ENCODE data around the gene SRRD.

SRRD gene

DNA sequence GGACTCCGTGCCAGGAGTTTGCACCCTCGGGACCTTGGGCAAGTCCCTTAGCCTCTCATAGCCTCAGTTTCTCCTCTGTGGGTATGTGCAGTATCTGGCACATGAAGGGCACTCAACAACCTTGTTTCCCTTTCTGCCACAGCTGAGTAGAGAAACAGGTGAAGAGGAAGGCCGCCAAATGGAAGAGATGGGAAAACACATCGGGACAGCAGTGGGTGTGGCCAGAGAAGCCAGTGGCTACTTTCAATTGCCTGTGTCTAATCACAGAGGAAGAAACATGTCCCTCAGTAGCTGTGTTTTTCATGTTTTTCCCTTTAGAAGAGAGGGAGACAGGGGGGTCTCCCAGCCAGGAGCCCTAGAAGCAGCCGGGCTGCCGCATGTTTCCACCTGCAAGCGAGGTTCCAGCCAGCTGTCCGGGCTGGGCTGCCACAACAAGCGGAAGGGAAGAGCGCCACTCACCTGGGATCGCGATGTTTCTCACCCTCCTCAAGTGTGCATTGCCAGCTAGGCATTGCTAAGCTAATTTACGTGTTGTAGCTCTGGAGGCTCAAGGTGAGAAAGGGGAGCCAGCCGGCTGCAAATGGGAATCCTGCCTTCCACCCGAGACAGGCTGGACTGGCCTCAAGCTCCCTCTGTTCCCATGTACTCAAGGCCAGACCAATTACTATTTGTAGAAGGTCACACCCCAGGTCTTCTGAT, 38.0 kb upstream of the SRRD start:
- no peak overlapping the region for H3K27ac ChIP-seq (ENCODE audit: low read depth, low read length)
- no peak overlapping the region for H2AFZ ChIP-seq (ENCODE audit: low read length, unreplicated experiment)
- no peak overlapping the region for H3K4me3 ChIP-seq (ENCODE audit: low read depth, low read length)
- no peaks in the 10 kb centered on the region for H3K4me1 ChIP-seq (ENCODE audit: control insufficient read depth, insufficient read depth, low read length, unreplicated experiment)
- H3K27me3 ChIP-seq (ENCODE audit: insufficient read depth, low read length), result no peaks in the 10 kb centered on the region
- H3K36me3 ChIP-seq (ENCODE audit: insufficient read depth, low read length), result no peaks in the 10 kb centered on the region
- no peaks in the 10 kb centered on the region for H3K79me2 ChIP-seq (ENCODE audit: control insufficient read depth, insufficient read depth, low read length, unreplicated experiment)

DNA sequence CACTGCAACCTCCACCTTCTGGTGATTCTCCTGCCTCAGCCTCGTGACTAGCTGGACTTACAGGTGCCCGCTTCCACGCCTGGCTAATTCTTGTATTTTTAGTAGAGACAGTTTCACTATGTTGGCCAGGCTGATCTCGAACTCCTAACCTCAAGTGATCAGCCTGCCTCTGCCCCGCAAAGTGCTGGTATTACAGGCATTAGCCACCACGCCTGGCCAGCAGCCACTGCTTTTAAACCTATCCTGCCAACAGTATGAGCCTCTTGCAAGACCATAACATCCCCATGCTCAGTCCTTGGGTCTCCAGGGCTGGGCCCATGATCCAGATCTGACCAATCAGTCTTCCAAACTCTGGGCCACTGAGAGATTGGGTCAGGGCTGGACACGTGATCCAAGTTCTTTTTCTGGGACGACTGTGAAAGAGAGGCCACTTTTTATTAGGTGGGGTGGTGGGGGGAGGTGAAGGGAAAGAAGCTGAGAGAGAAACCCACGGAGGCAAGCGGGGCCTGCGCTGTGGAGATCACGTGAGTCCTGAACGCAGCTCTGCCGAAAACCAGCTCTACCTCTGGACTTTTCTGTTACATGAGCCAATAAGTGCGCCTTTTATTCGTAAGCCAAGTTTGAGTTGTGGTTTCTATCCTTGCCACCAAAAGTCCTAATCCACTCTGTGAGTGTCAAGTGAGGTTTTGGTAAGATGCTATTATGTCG, 36.7 kb upstream of the SRRD start:
- Histone ChIP-seq H2AFZ (ENCODE audit: low read length, unreplicated experiment) (no peak overlapping the region), H3K27ac (ENCODE audit: low read depth, low read length) (no peak overlapping the region), H3K27me3 (ENCODE audit: insufficient read depth, low read length) (no peaks in the 10 kb centered on the region), H3K4me3 (ENCODE audit: low read depth, low read length) (no peak overlapping the region), H3K36me3 (ENCODE audit: insufficient read depth, low read length) (no peaks in the 10 kb centered on the region), H3K4me1 (ENCODE audit: control insufficient read depth, insufficient read depth, low read length, unreplicated experiment) (no peaks in the 10 kb centered on the region), H3K79me2 (ENCODE audit: control insufficient read depth, insufficient read depth, low read length, unreplicated experiment) (no peaks in the 10 kb centered on the region)

DNA sequence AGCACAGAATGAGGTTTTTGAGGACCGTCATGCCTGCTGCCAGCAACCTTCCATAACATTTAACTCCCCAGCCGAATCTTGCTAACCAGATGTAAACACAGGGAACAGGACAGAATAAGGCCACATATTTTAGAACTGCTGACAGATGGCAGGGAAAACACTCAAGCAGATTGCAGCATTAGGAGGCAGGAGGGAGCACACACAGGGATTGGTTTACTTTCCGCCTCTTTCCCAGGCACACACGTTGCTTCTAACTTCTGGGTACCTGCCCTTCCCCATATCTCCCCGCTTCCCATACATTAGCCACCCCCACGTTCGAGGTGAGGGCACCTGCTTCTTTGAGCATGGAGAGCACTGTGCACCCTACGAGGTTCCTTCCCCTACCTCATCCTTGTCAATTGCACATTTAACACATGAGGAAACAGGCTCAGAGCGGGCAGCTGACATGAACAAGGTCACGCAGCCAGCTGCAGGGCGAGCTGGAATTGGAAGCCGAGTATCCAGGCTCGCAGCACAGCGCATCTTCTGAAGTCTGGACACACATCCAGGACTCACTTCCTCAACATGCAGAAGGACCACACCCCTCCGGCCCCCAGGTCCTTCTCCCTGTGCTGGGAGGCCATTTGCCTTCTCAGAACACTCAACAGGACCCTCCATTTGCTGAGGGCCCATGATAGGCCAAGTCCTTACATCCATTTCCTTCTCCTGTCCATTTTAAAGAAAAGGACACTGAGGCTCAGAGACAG, 35.9 kb upstream of the SRRD start:
- Histone ChIP-seq H3K27ac (ENCODE audit: low read depth, low read length) (no peak overlapping the region), H3K79me2 (ENCODE audit: control insufficient read depth, insufficient read depth, low read length, unreplicated experiment) (no peaks in the 10 kb centered on the region), H3K4me3 (ENCODE audit: low read depth, low read length) (no peak overlapping the region), H3K27me3 (ENCODE audit: insufficient read depth, low read length) (no peaks in the 10 kb centered on the region), H3K4me1 (ENCODE audit: control insufficient read depth, insufficient read depth, low read length, unreplicated experiment) (no peaks in the 10 kb centered on the region), H2AFZ (ENCODE audit: low read length, unreplicated experiment) (no peak overlapping the region), H3K36me3 (ENCODE audit: insufficient read depth, low read length) (no peaks in the 10 kb centered on the region)

DNA sequence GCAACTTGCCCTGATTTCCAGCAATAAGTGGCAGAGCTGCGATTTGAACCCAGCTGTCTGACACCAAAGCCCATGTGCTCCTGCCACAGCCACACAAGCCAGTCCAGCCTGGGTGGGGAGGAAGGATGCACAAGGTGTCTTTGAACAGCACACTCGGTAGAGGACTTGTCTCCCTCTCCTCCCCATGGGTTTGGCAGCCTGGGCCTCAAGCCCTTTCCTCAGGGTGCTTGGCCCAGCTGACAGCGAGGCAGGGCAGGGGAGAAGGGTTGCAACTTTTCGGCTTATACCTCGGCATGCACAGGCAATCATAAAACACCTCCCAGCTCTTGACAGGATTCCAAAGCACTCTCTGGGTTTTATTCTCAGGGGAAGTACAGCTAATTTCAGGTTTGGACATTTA, 35.3 kb upstream of the SRRD start:
- H3K4me3 ChIP-seq (ENCODE audit: low read depth, low read length), result no peak overlapping the region
- no peak overlapping the region for H2AFZ ChIP-seq (ENCODE audit: low read length, unreplicated experiment)
- no peaks in the 10 kb centered on the region for H3K36me3 ChIP-seq (ENCODE audit: insufficient read depth, low read length)
- no peak overlapping the region for H3K27ac ChIP-seq (ENCODE audit: low read depth, low read length)
- no peaks in the 10 kb centered on the region for H3K4me1 ChIP-seq (ENCODE audit: control insufficient read depth, insufficient read depth, low read length, unreplicated experiment)
- H3K79me2 ChIP-seq (ENCODE audit: control insufficient read depth, insufficient read depth, low read length, unreplicated experiment), result no peaks in the 10 kb centered on the region
- no peaks in the 10 kb centered on the region for H3K27me3 ChIP-seq (ENCODE audit: insufficient read depth, low read length)

DNA sequence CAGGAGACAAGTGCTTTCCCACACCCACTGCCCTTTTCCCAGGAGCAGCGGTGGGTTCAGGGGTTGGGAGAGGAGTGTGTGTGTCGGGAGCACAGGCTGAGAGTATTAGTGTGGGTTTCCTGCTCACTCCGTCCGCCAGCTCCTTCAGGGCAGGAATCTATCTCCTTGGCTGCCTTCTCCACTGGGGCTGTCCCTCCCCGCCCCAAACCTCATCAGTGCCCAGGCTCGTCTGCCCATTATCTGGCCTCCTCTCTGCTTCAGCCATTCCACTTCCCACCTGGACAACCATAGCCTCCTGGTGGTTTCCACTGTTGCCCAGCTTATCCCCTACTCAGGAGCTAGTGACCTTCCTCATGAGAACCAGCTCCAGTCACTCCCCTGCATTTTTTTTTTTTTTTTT, 34.7 kb upstream of the SRRD start:
- no peaks in the 10 kb centered on the region for H3K27me3 ChIP-seq (ENCODE audit: insufficient read depth, low read length)
- no peaks in the 10 kb centered on the region for H3K4me1 ChIP-seq (ENCODE audit: control insufficient read depth, insufficient read depth, low read length, unreplicated experiment)
- no peak overlapping the region for H2AFZ ChIP-seq (ENCODE audit: low read length, unreplicated experiment)
- H3K79me2 ChIP-seq (ENCODE audit: control insufficient read depth, insufficient read depth, low read length, unreplicated experiment), result no peaks in the 10 kb centered on the region
- no peaks in the 10 kb centered on the region for H3K36me3 ChIP-seq (ENCODE audit: insufficient read depth, low read length)
- H3K4me3 ChIP-seq (ENCODE audit: low read depth, low read length), result no peak overlapping the region
- no peak overlapping the region for H3K27ac ChIP-seq (ENCODE audit: low read depth, low read length)

DNA sequence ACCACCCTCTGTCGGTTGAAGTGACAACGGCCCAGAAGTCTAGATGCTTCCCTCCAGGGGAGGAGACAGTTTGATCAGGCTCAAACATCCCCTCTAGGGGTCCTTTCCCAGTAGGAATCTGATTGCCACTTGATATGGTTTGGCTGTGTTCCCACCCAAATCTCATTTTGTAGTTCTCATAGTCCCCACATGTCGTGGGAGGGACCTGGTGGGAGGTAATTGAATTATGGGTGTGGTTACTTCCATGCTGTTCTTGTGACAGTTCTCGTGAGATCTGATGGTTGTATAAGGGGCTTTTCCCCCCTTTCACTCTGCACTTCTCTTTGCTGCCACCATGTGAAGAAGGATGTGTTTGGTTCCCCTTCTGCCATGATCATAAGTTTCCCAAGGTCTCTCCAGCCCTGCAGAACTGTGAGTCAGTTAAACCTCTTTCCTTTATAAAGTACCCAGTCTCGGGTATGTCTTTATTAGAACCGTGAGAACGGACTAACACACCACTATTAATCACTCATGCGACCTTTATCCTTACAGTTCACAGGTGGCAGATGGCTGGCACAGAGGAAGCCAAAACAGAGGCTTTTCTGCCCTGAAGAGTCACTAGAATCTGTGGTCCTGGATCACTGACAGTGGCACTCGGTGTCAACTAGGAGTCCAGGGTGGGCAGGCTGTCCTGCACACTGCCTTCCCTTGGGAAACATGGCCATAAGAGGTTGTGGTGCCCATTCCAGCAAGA, 33.1 kb upstream of the SRRD start:
- no peak overlapping the region for H2AFZ ChIP-seq (ENCODE audit: low read length, unreplicated experiment)
- no peaks in the 10 kb centered on the region for H3K36me3 ChIP-seq (ENCODE audit: insufficient read depth, low read length)
- H3K27ac ChIP-seq (ENCODE audit: low read depth, low read length), result no peak overlapping the region
- H3K4me3 ChIP-seq (ENCODE audit: low read depth, low read length), result no peak overlapping the region
- no peaks in the 10 kb centered on the region for H3K79me2 ChIP-seq (ENCODE audit: control insufficient read depth, insufficient read depth, low read length, unreplicated experiment)
- no peaks in the 10 kb centered on the region for H3K4me1 ChIP-seq (ENCODE audit: control insufficient read depth, insufficient read depth, low read length, unreplicated experiment)
- no peaks in the 10 kb centered on the region for H3K27me3 ChIP-seq (ENCODE audit: insufficient read depth, low read length)

DNA sequence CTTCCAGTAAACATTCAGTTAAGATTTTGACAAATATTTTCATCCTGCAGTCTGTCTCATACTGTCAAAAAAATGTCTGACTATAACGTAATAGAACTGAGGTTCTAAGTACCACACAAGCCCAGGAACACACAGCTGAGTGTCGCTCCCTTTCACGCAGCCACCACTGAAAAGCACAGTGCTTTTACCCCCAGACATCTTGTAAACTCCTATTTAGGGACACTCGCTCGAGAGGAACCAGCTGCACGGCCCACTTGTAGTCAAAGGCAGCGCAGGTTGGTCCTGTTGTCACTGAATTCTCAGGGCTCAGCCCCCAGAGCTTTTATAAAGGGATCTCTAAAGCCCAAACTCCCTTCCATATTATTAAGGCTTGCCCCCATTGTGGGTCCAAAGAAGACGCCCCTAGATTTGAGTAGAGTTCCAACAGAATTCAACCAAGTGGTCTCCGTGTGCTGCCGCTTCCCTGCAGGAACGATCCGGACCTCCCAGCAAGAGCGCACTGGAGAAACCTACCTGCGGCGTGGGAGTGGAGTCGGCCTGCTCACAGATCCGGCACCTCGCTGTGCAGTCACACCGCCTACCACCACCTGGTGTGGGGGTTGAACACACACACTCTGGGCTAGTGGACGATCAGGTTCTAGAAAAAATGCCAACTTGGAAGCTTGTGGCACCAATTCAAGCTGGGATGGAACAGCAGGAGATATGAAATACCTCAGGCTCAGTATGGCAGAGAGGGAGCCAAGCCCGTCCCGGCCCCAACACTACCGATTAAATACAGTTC, 31.3 kb upstream of the SRRD start:
- H3K4me1 ChIP-seq (ENCODE audit: control insufficient read depth, insufficient read depth, low read length, unreplicated experiment), result no peaks in the 10 kb centered on the region
- H3K27ac ChIP-seq (ENCODE audit: low read depth, low read length), result no peak overlapping the region
- H3K36me3 ChIP-seq (ENCODE audit: insufficient read depth, low read length), result no peaks in the 10 kb centered on the region
- no peaks in the 10 kb centered on the region for H3K79me2 ChIP-seq (ENCODE audit: control insufficient read depth, insufficient read depth, low read length, unreplicated experiment)
- H3K4me3 ChIP-seq (ENCODE audit: low read depth, low read length), result no peak overlapping the region
- no peaks in the 10 kb centered on the region for H3K27me3 ChIP-seq (ENCODE audit: insufficient read depth, low read length)
- no peak overlapping the region for H2AFZ ChIP-seq (ENCODE audit: low read length, unreplicated experiment)

DNA sequence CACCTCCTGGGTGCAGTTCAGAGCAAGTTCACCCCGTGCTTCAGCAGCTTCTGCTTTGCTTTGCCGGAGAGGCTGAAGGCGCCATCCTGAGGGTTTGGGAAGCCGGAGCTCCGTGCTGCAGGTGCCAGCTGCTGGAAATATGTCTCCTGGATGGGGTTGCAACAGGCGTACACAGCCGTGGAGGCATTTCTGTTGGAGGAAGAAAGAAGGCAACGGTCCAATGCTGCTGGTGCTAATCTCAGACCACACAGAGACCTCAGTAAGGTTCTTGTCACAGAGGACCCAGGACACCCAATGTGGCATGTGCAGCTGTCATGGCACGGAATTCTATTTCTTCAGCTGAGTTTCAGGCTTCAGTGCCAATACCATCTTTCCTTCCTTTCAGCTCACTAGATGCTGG, 30.5 kb upstream of the SRRD start:
- Histone ChIP-seq H3K79me2 (ENCODE audit: control insufficient read depth, insufficient read depth, low read length, unreplicated experiment) (no peaks in the 10 kb centered on the region), H3K36me3 (ENCODE audit: insufficient read depth, low read length) (no peaks in the 10 kb centered on the region), H2AFZ (ENCODE audit: low read length, unreplicated experiment) (no peak overlapping the region), H3K27me3 (ENCODE audit: insufficient read depth, low read length) (no peaks in the 10 kb centered on the region), H3K27ac (ENCODE audit: low read depth, low read length) (no peak overlapping the region), H3K4me1 (ENCODE audit: control insufficient read depth, insufficient read depth, low read length, unreplicated experiment) (no peaks in the 10 kb centered on the region), H3K4me3 (ENCODE audit: low read depth, low read length) (no peak overlapping the region)

DNA sequence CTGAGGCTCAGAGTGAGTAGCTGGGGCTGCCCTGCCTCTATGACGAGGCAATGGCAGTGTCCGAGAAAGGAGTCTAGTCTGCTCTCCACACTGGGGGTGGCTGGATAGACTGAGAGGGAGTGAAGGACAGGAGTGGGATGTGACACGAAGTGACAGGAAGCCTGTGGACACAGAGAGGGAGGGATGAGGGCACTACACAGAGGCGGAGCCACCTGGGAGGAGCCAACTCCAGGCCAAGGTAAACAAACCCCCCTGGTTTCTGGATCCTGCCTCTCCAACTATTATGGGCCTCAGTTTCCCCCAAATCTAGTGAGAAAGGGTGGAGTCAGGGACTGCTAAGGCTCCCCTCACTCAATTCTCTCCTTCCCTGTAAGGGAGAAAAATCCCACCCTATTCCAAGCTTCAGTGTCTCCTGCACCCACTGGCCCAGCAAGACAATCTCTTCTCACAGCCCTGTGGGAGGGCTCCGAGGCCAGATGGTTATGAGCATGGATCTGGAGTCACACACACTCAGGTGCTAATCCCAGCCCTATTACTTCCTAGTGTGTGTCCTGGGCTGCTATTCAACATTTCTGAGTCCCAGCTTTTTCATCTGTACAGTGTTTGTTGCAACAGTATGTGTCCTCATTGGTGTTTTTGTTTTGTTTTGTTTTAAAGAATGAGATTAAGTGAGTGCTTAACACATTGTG, 29.7 kb upstream of the SRRD start:
- Histone ChIP-seq H3K27me3 (ENCODE audit: insufficient read depth, low read length) (no peaks in the 10 kb centered on the region), H2AFZ (ENCODE audit: low read length, unreplicated experiment) (no peak overlapping the region), H3K27ac (ENCODE audit: low read depth, low read length) (no peak overlapping the region), H3K36me3 (ENCODE audit: insufficient read depth, low read length) (no peaks in the 10 kb centered on the region), H3K4me1 (ENCODE audit: control insufficient read depth, insufficient read depth, low read length, unreplicated experiment) (no peaks in the 10 kb centered on the region), H3K4me3 (ENCODE audit: low read depth, low read length) (no peak overlapping the region), H3K79me2 (ENCODE audit: control insufficient read depth, insufficient read depth, low read length, unreplicated experiment) (no peaks in the 10 kb centered on the region)
